NT2/D1 (cell line): ENCODE data around the gene DOK5.
"Not testable (repeated sequence)": the region's sequence is repeated elsewhere in the genome, so short reads cannot be mapped to it uniquely, and the experiment has no call there.

Source experiments
- DNase-seq: peaks from one replicate; pipeline ENCODE4 v3.0.0-alpha.2; 2011; ENCODE audit warnings: low read depth, low spot score
- H3K27me3 ChIP-seq: 2 replicates; pipeline ENCODE4 v1.6.0; 2011; ENCODE audit warnings: mild to moderate bottlenecking; ENCODE audit not compliant: insufficient read length, insufficient read depth
- H3K36me3 ChIP-seq: 2 replicates; pipeline ENCODE4 v1.6.1; 2011; ENCODE audit warnings: mild to moderate bottlenecking, low read length, mixed read lengths; ENCODE audit not compliant: insufficient read depth, insufficient read length
- H3K4me1 ChIP-seq: 2 replicates; pipeline ENCODE4 v1.5.1; 2011; ENCODE audit not compliant: insufficient read depth, insufficient read length
- H3K4me3 ChIP-seq: 2 replicates; pipeline ENCODE4 v1.5.1; 2011; ENCODE audit warnings: low read depth; ENCODE audit not compliant: insufficient read length
- H3K9ac ChIP-seq: 2 replicates; pipeline ENCODE4 v1.6.0; 2011; ENCODE audit warnings: low read depth; ENCODE audit not compliant: insufficient read length
- H3K9me3 ChIP-seq: 2 replicates; pipeline ENCODE4 v1.5.1; 2011; ENCODE audit warnings: mild to moderate bottlenecking, low read length; ENCODE audit not compliant: insufficient read depth
- SUZ12 ChIP-seq: IDR thresholded peaks from 2 replicates; pipeline ENCODE4 v1.6.1; 2011; ENCODE audit not compliant: insufficient read length, insufficient read depth; ENCODE audit errors: extremely low read depth
- YY1 ChIP-seq: IDR thresholded peaks from 2 replicates; pipeline ENCODE4 v1.6.1; 2011; ENCODE audit not compliant: insufficient read length, insufficient read depth
- ZNF274 ChIP-seq: IDR thresholded peaks from 2 replicates; pipeline ENCODE4 v1.6.1; 2011; ENCODE audit warnings: mild to moderate bottlenecking, low read depth, low read length

The DOK5 gene

GRCh38 chr20:54475334-54476168 lies at the start of gene DOK5:
Gene DOK5 (plus strand): TSS chr20:54475593. CDS start chr20:54475947, 354 bp downstream.
- no peaks in the 10 kb centered on the region for H3K9me3 ChIP-seq
- no peaks in the 10 kb centered on the region for H3K36me3 ChIP-seq
- H3K4me1 ChIP-seq = no peaks in the 10 kb centered on the region
- DNase-seq = no peak
- H3K9ac ChIP-seq = peak within 1 kb of the TSS; percentile 87
- H3K27me3 ChIP-seq = peaks cover 47% of the 10 kb centered on the region
- peak within 1 kb of the TSS; percentile 72 for H3K4me3 ChIP-seq
- TF ChIP-seq YY1 = no peak
- TF ChIP-seq SUZ12 = no peak
- no peak for TF ChIP-seq ZNF274

- Histone ChIP-seq H3K4me1 (no peaks in the 10 kb centered on the region), H3K9ac (no peak overlapping the region), H3K9me3 (no peaks in the 10 kb centered on the region; the same call in 1 of the 2 replicates), H3K27me3 (no peaks in the 10 kb centered on the region), H3K4me3 (no peak overlapping the region), H3K36me3 (no peaks in the 10 kb centered on the region)
- no peak for DNase-seq
- TF ChIP-seq SUZ12 (no peak), ZNF274 (no peak), YY1 (no peak)
Observed at GRCh38 chr20:54429364-54429763, 46.0 kb upstream of the DOK5 start.

GRCh38 chr20:54431156-54431944 lies 44.0 kb upstream of the DOK5 start:
- H3K9ac ChIP-seq = no peak overlapping the region
- H3K4me3 ChIP-seq = no peak overlapping the region
- DNase-seq = no peak
- TF ChIP-seq YY1 (no peak), SUZ12 (no peak)
- H3K9me3 ChIP-seq = no peaks in the 10 kb centered on the region
- H3K27me3 ChIP-seq = no peaks in the 10 kb centered on the region
- H3K36me3 ChIP-seq = no peaks in the 10 kb centered on the region
- H3K4me1 ChIP-seq = no peaks in the 10 kb centered on the region

- H3K36me3 ChIP-seq = no peaks in the 10 kb centered on the region
- no peaks in the 10 kb centered on the region for H3K27me3 ChIP-seq
- no peak for DNase-seq
- H3K4me1 ChIP-seq = no peaks in the 10 kb centered on the region
- no peak overlapping the region for H3K9ac ChIP-seq
- H3K4me3 ChIP-seq = no peak overlapping the region
- H3K9me3 ChIP-seq = no peaks in the 10 kb centered on the region
- no peak for TF ChIP-seq ZNF274
- no peak for TF ChIP-seq YY1
- TF ChIP-seq SUZ12 = no peak
Observed at GRCh38 chr20:54432966-54433365, 42.4 kb upstream of the DOK5 start.

GRCh38 chr20:54433636-54434035 lies 41.8 kb upstream of the DOK5 start:
- Histone ChIP-seq H3K4me3 (no peak overlapping the region), H3K4me1 (no peaks in the 10 kb centered on the region), H3K9me3 (no peaks in the 10 kb centered on the region), H3K36me3 (no peaks in the 10 kb centered on the region), H3K9ac (no peak overlapping the region), H3K27me3 (no peaks in the 10 kb centered on the region)
- no peak for TF ChIP-seq YY1
- TF ChIP-seq ZNF274 = no peak
- DNase-seq = no peak

GRCh38 chr20:54434196-54434595 lies 41.2 kb upstream of the DOK5 start:
- no peaks in the 10 kb centered on the region for H3K4me1 ChIP-seq
- H3K27me3 ChIP-seq = no peaks in the 10 kb centered on the region
- H3K36me3 ChIP-seq = no peaks in the 10 kb centered on the region
- TF ChIP-seq ZNF274 (no peak), YY1 (no peak), SUZ12 (no peak)
- DNase-seq = no peak
- H3K9me3 ChIP-seq = no peaks in the 10 kb centered on the region
- H3K9ac ChIP-seq = no peak overlapping the region
- H3K4me3 ChIP-seq = no peak overlapping the region

GRCh38 chr20:54435015-54435414 lies 40.4 kb upstream of the DOK5 start:
- H3K9me3 ChIP-seq = no peaks in the 10 kb centered on the region
- H3K9ac ChIP-seq = no peak overlapping the region
- TF ChIP-seq SUZ12 = no peak
- TF ChIP-seq YY1 = no peak
- no peaks in the 10 kb centered on the region for H3K27me3 ChIP-seq
- no peak overlapping the region for H3K4me3 ChIP-seq
- H3K4me1 ChIP-seq = no peaks in the 10 kb centered on the region
- DNase-seq = no peak
- H3K36me3 ChIP-seq = no peaks in the 10 kb centered on the region

GRCh38 chr20:54436410-54436809 lies 39.0 kb upstream of the DOK5 start:
- not testable (repeated sequence) for H3K27me3 ChIP-seq, H3K4me3 ChIP-seq, H3K4me1 ChIP-seq, H3K9ac ChIP-seq, H3K9me3 ChIP-seq, DNase-seq, H3K36me3 ChIP-seq
